ENCODE data around the gene EXOC1. TPM values are rescaled to one million over a fixed set of nuclear protein-coding genes. Genes with fewer than 3 reads are reported as not detected.
"Not testable (repeated sequence)": the region's sequence is repeated elsewhere in the genome, so short reads cannot be mapped to it uniquely, and the experiment has no call there.

The EXOC1 gene
- total RNA-seq, 1 donor from 2014 or later = 33.3 TPM

DNA sequence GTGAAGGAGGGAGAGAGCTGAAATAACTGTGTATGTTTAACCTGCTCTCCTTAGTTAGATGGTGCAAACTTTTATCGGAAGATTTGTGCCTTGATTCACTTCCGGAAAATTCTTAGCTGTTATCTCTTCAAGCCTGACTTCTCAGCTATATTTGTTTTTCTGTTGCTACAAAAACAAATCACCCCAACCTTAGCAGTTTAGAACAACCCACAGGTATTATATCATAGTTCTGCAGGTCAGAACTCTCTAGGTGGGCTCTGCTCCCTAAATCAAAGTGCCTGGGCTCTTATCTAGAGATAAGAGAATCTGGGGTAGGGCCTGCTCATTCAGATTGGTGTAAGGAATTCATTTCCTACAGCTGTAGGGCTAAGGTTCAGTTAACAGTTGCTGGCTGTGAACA, 80.2 kb downstream of the EXOC1 start:
- DNase-seq (ENCODE audit: low read depth) = no peak
- Mint-ChIP-seq H3K4me3 (ENCODE audit: unreplicated experiment) (no peak overlapping the region), H3K4me1 (ENCODE audit: low read depth, unreplicated experiment) (peaks cover 7% of the 10 kb centered on the region), H3K36me3 (ENCODE audit: low read depth, unreplicated experiment) (no peaks in the 10 kb centered on the region), H3K9me3 (ENCODE audit: unreplicated experiment) (peaks cover 21% of the 10 kb centered on the region), H3K27me3 (ENCODE audit: low read depth, unreplicated experiment) (no peaks in the 10 kb centered on the region), H3K27ac (ENCODE audit: unreplicated experiment) (no peak overlapping the region)
- FAIRE-seq = no peak
- no peaks in the 10 kb centered on the region for H3K27me3 ChIP-seq (ENCODE audit: insufficient read depth, low read length)
- no peaks in the 10 kb centered on the region for H3K9me3 ChIP-seq (ENCODE audit: insufficient read depth, low read depth, low read length)
- H3K4me2 ChIP-seq (ENCODE audit: low read length) = no peak overlapping the region
- H3K27ac ChIP-seq (ENCODE audit: low read depth, low read length) = no peak overlapping the region
- no peak overlapping the region for H3K4me3 ChIP-seq (ENCODE audit: insufficient read depth, low read depth, low read length)
- H4K20me1 ChIP-seq (ENCODE audit: insufficient read depth, low read length) = no peaks in the 10 kb centered on the region
- H2AFZ ChIP-seq (ENCODE audit: low read depth, low read length) = no peak overlapping the region
- H3K9ac ChIP-seq (ENCODE audit: low read length) = no peak overlapping the region
- TF ChIP-seq EZH2 (IDR thresholded peaks at IDR 0.05; ENCODE audit: insufficient read depth, low read length) (no peak), CTCF (IDR thresholded peaks at IDR 0.05; ENCODE audit: insufficient read depth, low read depth, low read length) (no peak)
- no peaks in the 10 kb centered on the region for H3K36me3 ChIP-seq (ENCODE audit: insufficient read depth, low read length)
- H3K79me2 ChIP-seq (ENCODE audit: insufficient read depth, low read length) = no peaks in the 10 kb centered on the region
- H3K4me1 ChIP-seq (ENCODE audit: insufficient read depth, low read length) = no peaks in the 10 kb centered on the region

DNA sequence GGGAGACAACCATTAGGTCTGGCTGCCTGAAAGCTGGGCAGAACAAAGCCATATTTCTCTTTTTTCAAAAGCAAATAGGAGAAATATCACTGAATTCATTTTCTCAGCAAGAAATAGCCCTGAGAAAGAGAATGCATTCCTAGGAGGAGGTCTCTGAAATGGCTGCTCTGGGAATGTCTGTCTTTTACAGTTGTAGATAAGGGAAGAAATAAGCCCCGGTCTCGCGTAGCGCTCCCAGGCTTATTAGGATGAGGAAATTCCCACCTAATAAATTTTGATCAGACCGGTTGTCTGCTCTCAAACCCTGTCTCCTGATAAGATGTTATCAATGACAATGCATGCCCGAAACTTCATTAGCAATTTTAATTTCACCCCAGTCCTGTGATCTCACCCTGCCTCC, 82.5 kb downstream of the EXOC1 start:
- H3K4me3 ChIP-seq (ENCODE audit: insufficient read depth, low read depth, low read length); H3K27ac Mint-ChIP-seq (ENCODE audit: unreplicated experiment); H3K36me3 Mint-ChIP-seq (ENCODE audit: low read depth, unreplicated experiment); H3K9ac ChIP-seq (ENCODE audit: low read length); FAIRE-seq; H4K20me1 ChIP-seq (ENCODE audit: insufficient read depth, low read length); H3K27ac ChIP-seq (ENCODE audit: low read depth, low read length); DNase-seq (ENCODE audit: low read depth); H3K4me1 ChIP-seq (ENCODE audit: insufficient read depth, low read length); H3K36me3 ChIP-seq (ENCODE audit: insufficient read depth, low read length); H3K27me3 ChIP-seq (ENCODE audit: insufficient read depth, low read length); H3K4me2 ChIP-seq (ENCODE audit: low read length); H3K79me2 ChIP-seq (ENCODE audit: insufficient read depth, low read length); H3K9me3 ChIP-seq (ENCODE audit: insufficient read depth, low read depth, low read length); H3K4me3 Mint-ChIP-seq (ENCODE audit: unreplicated experiment); H3K4me1 Mint-ChIP-seq (ENCODE audit: low read depth, unreplicated experiment); H2AFZ ChIP-seq (ENCODE audit: low read depth, low read length); H3K27me3 Mint-ChIP-seq (ENCODE audit: low read depth, unreplicated experiment): not testable (repeated sequence)
- peaks cover 21% of the 10 kb centered on the region for H3K9me3 Mint-ChIP-seq (ENCODE audit: unreplicated experiment)

DNA sequence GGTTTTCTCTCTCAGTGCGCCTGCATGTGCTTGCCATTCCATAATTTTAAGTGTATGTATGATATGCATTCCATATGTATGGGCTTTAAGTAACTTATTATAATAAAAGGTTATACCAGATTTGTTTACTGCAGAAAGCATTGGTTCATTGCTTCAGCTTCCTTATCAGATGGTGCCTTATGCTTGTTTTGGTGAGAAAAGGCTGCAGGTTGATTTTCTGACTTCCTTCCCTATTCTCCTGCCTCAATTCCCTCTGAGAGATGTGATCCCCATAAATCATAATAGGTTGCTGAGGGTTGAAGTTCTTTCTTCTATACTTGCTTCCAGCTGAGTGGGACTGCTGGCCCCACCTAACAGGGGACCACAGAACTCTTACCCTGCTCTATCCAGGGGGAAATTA, 85.0 kb downstream of the EXOC1 start:
- H3K27me3 Mint-ChIP-seq (ENCODE audit: low read depth, unreplicated experiment) = no peaks in the 10 kb centered on the region
- peaks cover 23% of the 10 kb centered on the region for H3K9me3 Mint-ChIP-seq (ENCODE audit: unreplicated experiment)
- H3K27ac Mint-ChIP-seq (ENCODE audit: unreplicated experiment) = no peak overlapping the region
- Histone ChIP-seq H3K4me2 (ENCODE audit: low read length) (no peak overlapping the region), H2AFZ (ENCODE audit: low read depth, low read length) (no peak overlapping the region), H3K4me1 (ENCODE audit: insufficient read depth, low read length) (no peaks in the 10 kb centered on the region), H3K79me2 (ENCODE audit: insufficient read depth, low read length) (no peaks in the 10 kb centered on the region), H3K4me3 (ENCODE audit: insufficient read depth, low read depth, low read length) (no peak overlapping the region), H3K9ac (ENCODE audit: low read length) (no peak overlapping the region), H3K36me3 (ENCODE audit: insufficient read depth, low read length) (no peaks in the 10 kb centered on the region), H4K20me1 (ENCODE audit: insufficient read depth, low read length) (no peaks in the 10 kb centered on the region), H3K27me3 (ENCODE audit: insufficient read depth, low read length) (no peaks in the 10 kb centered on the region), H3K9me3 (ENCODE audit: insufficient read depth, low read depth, low read length) (no peaks in the 10 kb centered on the region), H3K27ac (ENCODE audit: low read depth, low read length) (no peak overlapping the region)
- TF ChIP-seq EZH2 (IDR thresholded peaks at IDR 0.05; ENCODE audit: insufficient read depth, low read length) = no peak
- TF ChIP-seq CTCF (IDR thresholded peaks at IDR 0.05; ENCODE audit: insufficient read depth, low read depth, low read length) = no peak
- H3K36me3 Mint-ChIP-seq (ENCODE audit: low read depth, unreplicated experiment) = no peaks in the 10 kb centered on the region
- H3K4me1 Mint-ChIP-seq (ENCODE audit: low read depth, unreplicated experiment) = no peaks in the 10 kb centered on the region
- H3K4me3 Mint-ChIP-seq (ENCODE audit: unreplicated experiment) = no peak overlapping the region
- FAIRE-seq (no peak), DNase-seq (ENCODE audit: low read depth) (no peak)
